HG03097 (cell line): ENCODE results near the gene ROGDI.

Experiments
- ATAC-seq: cut with Tn5 transposase; IDR thresholded peaks from one replicate; pipeline ENCODE4 v1.9.1; 2021; ENCODE audit not compliant: unreplicated experiment, low FRiP score

Gene ROGDI

DNA sequence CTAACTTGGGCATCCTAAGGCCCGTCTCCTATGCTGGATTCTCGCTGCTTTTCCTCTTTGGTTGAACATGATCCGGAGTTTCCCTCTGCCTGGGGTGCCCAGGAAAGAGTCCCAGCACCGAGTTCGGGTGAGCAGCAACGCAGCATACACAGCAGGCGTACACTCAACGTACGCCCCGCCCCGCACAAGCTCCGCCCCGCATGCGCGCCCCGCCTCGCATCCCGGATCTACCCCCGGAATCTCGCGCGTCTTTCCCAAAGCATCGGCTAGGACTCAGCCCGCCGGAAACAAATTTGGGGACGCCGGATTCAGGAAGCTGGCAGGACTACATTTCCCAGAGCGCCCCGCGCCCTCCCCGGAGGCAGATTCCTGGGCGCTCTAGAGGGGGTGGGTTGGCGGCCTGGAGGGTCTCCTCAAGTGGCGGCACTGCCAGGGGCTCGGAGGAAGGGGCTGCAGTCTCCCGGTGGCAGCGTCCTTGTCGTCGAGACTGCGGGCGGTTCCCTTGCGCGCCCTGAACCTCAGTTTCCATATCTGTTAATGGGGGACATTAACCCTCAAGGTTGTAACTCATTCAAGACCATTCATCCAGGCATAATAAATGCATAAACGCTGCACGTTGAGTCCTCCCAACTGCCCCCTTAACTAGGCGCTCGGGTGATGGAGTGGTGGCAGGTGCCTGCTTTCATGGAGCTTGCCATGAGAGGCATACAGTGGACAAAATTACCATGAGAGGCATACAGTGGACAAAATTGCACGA is 33.7 kb downstream of the ROGDI start:
- peak; percentile 57 for ATAC-seq

DNA sequence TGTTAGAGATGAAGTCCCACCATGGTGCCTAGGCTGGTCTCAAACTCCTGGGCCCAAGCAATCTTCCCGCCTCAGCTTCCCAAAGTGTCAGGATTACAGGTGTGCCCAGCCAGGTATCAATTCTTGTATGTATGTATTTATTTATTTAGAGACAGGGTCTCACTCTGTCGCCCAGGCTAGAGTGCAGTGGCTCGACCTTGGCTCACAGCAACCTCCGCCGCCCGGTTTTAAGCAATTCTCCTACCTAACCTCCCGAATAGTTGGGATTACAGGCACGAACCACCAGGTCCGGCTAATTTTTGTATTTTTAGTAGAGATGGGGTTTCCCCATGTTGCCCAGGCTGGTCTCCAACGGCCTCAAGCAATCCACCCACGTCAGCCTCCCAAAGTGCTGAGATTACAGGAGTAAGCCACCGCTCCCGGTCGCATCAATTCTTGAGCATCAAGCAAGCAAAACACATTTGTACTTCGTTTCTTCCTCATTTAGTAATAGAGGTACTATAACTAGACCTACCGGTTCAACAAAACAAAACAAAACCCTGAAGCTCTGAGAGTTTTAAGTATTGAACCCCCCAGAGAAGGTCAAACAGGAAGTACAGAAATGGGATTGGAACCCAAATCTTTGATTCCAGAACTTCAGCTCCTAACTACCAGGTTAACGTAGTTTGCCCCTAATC is 34.4 kb downstream of the ROGDI start:
- peak; percentile 1 for ATAC-seq

DNA sequence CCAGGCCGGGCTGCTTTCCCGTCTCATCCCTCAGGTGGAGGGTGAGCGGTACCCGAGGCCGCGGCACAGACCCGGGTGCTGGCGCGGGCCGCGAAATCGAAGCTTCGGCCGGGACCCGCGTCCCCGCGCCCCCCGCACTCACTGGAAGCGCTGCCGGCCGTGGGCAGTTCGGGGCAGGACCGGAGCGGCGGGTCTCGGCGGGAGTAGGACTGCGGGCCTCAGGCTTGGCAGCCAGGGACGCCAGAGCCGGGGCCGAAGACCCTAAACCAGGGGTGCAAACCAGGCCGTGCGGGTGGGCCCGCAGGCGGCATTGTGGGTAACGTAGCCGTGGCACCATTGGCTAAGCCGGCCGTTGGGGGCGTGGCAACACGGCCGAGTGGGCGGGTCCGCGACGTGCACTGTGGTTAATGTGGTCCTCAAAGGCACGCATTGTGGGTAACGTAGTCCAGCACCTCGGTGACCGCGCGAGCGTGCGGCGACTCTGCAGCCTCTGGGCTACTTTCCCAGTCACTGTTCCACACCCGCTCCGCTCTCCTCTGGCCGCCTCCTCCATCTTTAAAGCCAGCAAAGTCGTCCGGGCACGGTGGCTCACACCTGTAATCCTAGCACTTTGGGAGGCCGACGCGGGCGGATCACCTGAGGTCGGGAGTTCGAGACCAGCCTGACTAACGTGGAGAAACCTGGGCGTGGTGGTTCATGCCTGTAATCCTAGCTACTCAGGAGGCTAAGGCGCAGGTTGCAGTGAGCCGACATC is 35.4 kb downstream of the ROGDI start, which contains the start of gene ZNF500:
TSS of gene ZNF500 (minus strand) at position 288 of the 754 bp plus-strand sequence. CDS start 1,184 bp downstream, outside the sequence.
- ATAC-seq = peak; percentile 79

DNA sequence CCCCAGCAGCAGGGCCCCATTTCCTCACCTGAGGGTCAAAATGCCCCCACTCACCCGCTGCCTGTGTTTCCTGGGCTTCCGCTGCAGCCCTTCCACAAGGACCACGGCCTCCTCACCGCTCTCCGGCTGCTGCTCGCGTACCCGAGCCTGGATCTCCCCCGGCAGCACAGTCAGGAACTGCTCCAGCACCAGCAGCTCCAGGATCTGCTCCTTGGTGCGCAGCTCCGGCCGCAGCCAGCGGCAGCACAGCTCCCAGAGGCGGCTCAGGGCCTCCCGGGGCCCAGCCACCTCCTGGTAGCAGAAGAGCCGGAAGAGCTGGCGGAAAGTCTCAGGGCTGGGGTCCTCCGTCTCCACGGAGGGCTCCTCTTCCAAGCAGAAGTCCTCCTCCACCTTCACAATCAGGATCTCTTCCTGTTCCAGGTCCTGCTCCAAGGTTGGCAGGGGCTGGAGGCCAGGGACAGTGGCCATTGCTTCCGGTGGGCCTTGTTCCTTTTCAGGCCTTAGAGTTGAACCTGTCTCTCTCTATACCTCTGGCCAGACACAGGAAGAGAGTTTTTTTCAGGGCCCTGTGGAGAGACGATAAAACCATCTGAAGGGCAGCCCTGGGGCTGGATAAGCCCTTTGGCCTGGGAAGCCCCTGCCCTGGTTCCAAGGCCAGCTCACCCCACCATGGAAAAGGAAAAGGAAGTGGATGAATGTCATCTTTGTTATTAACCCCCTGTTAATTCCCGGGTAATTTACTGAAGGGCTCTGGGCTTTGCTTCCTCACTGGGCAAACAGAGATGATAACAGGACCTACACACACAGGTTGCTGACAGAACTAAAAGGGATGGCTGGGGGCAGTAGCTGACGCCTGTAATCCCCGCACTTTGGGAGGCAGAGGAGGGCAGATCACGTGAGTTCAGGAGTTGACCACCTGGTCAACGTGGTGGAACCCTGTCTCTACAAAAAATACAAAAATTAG is 36.6 kb downstream of the ROGDI start:
- ATAC-seq = no peak

DNA sequence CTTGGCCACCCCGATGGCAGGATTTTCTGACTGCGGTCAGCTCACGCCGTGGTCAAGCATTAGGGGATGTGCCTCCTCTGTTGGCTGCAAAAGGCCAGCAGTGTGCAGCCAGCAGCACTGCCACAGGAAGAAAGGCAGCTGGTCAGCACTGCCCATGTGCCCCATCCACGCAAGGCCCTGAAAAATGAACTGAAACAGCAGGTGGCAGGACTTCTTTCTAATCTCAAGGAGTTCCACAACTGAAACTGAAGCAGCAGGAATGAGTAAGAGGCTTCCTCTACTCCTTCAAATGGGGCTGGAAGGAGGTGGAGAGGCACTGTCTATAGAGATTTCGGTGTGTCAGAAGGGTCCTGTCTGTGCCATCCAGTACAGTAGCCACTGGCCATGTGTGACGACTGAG is 38.6 kb downstream of the ROGDI start:
- ATAC-seq = no peak

DNA sequence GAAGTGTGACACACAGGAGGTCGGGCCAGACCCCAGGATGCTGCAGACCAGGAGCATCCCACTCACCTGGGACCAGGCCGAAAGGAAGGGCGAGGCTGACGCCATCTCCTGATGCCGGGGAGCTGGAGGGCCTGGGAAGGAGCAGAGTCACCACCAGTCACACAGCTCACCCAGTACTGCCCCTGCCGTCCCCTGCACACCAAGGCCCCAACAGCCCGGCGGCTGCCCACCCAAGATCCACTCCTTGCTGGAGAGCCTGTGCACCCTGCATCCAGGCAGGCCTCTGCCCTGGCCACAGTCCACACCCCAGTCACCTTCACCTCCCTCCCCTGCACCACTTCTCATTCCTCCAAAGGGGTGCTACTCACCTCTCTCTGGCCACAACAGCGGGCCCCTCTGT is 40.2 kb downstream of the ROGDI start:
- ATAC-seq = no peak

DNA sequence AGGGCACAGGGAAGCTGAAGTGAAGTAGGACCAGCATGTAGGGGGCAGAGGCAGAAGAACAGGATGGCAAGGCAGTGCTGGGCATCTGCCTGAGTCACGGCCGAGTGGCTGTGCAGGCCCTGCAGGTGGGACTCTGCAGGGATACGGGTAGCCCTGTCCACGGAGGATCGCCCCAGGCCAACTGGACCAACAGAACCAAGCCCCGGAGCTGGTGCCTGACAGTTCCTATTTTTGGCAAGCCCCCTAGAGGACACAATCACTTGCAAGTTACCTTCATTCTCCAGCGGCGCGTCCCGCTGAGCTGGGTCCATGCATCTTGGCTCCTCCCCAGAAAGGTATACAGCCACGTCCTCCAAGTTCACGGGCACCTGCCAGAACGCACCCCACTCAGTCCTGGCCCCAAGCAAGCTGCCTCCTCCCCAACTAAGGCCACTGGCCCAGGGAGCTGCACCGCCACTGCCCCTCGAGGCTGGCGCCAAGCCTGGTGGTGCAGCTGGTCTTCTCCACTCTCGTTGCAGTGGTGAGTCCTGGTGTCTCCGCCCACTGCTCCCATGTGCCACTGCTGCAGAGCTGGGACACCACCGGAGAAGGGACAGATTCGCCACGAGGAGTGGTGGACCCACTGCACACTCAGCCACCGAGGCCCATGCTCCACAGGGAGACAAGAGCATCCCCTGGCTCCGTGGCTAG is 42.1 kb downstream of the ROGDI start:
- ATAC-seq = no peak

DNA sequence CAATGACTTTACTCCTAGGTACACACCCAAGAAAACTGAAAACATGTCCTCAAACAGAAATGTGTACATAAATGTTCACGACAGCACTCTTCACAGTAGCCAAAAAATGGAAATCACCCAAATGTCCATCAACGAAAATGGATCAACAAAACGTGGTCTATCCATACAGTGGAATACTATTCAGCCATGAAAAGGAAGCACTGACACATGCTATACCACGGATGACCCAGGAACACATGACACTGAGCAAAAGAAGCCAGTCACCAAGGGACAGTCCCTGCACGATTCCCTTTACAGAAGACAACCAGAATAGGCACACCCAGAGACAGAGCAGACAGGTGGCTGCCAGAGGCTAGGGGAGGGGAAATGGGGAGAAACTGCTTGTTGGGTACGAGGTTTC is 46.7 kb downstream of the ROGDI start:
- no peak for ATAC-seq

DNA sequence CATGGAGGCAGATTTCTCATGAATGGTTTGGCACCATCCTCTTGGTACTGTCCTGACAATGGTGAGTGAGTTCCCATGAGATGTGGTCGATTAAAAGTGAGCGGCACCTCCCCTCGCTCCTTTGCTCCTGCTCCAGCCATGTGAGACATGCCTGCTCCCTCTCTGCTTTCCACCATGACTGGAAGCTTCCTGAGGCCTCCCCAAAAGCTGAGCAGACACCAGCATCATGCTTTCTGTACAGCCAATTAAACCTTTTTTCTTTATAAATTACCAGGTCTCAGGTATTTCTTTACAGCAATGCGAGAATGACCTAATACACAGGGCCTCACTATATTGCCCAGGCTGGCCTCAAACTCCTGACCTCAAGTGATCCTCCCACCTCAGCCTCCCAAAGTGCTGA is 47.6 kb downstream of the ROGDI start:
- no peak for ATAC-seq

DNA sequence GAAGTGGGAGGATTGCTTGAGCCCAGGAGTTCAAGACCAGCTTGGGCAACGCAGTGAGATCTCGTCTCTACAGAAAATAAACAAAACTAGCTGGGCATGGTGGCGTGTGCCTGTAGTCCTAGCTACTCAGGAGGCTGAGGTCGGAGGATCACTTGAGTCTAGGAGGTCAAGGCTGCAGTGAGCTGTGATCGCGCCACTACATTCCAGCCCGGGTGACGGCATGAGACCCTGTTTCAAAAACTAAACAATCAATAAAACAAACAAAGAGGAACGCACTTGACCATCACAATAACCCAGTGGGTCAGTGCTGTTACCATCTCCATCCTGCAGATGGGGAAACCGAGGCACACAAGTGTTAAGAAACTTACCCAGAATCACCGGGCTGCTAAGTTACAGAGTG is 49.2 kb downstream of the ROGDI start:
- no peak for ATAC-seq

DNA sequence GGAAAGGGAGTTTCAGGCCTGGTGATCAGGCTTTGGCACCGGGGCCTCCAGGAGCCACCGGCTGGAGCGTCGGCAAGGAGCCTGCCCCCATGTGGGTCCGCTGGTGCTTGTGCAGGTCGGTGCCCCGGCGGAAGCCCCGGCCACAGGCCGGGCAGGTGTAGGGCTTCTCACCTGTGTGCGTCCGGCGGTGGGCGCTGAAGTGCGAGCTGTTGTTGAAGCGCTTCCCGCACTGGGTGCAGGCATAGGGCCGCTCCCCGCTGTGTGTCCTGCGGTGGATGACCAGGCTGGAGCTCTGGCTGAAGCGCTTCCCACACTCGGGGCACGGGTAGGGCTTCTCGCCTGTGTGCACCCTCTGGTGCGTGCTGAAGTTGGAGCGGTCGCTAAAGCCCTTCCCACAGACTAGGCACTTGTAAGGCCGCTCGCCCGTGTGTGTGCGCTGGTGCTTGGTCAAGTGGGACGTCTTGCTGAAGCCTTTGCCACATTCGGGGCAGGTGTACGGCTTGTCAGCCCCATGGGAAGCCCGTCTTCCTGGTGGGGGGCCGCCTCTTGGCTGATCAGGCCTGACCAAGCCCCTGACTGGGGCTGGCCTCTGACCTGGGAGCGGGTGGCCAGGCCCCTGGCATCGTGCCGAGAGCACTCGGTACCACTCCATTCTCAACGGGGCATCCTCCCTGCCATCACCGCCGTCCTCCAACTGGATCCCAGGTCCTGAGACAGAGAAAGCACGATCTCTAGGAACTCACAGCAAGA is 49.9 kb downstream of the ROGDI start:
- ATAC-seq = no peak

DNA sequence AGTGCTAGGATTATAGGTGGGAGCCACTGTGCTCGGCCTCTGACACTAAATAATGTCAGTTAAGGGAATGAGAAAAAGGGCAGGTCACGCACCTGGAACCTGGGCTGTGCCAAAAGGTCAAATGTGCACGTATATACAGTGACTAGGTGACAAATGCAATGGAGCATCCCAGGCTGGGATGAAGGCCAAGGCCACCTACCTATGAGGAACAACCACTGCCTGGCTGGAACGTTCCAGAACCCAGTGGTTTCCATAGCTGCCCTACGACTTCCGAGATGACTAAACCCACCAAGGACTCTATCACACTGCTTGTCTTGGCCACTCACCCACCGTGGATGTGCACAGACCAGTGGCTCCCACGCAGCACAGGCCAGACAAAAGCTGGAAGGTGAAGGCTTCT is 51.5 kb downstream of the ROGDI start:
- no peak for ATAC-seq

DNA sequence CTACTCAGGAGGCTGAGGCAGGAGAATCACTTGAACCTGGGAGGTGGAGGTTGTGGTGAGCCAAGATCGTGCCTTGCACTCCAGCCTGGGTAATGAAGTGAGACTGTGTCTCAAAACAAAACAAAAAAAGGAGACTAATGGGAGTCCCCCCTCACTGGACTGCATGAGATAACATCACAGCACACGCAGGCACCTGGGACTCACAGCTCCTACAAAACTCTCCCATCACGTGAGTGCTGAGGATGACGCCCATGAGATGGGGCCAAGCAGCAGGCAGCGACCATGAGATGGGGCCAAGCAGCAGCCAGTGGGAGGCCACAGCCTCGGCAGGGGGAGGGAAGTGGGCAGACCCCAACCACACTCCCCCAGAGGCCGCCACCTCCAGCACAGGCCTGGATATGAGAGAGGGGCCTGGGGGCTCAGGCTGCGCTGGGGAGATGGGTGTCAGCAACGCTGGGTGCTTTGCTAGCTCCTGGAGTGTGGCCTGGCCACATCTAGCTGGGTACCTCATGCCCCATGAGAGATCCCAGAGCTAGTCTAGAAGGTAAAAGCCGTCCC is 52.7 kb downstream of the ROGDI start:
- no peak for ATAC-seq

DNA sequence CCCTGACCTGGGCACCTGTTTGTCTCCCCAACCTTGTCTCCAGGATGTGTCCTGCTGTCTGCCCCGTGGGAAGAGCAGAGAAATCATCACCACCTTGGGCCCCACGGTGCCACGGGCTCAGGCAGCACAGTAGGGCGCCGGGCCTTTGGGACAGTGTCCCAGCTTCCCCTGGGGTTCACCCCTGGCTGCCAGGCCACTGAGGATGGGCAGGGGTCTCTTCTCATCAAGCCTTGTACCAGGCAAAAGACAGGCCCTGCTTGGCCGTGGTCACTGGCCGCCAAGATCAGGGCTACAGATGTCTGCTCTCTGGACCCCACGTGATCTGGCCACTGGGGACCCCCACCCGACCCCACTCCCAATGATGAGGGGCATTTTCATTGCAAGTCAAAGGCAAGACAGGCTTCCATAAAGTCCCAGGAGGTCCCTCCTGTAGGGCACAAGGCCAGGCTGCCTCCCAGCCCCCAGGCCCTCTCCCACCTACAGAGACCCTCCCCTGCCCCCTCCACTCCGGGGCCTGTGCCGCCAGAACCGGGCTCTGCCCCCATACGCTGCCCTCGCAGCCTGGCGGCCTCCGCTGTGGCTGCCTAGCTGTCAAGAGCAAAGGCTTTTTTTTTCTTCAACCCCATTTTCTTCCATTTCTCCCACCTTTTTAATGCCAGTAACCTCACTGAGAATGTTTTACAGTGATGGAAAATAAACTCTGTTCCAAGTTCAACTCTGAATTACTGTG is 53.6 kb downstream of the ROGDI start:
- ATAC-seq = no peak

DNA sequence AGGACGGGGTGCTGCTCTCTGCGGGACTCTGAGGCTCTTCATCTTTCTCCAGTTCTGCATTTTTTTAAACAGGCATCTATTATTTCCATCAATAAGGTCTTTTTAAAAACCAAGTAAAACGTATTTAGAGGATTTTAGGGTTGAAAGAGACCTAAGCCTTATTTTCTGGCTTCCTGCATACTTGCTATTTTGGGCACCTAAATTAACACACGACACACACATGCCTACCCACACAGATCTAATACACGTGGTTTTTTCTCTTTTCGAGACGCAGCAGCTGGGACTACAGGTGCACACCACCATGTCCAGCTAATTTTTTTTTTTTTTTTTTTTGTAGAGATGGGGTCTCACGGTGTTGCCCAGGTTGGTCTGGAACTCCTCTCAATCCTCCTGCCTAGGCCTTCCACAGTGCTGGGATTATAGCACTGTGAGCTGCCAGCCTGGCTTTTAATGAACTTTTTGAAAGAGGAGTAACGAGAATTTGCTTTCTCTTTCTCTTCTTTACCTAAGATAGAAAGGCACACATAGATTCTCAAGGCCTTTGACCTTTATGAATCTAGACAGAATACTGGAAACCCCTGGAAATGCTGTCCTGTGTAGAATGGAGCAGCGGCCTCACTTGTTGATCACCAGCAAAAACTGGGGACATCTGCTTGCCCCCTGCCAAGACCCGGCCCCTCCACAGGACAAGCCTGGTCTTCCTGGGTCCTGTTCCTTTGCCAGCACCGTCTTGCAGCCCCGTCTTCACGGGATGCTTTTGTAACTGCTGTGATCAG is 54.3 kb downstream of the ROGDI start:
- ATAC-seq = no peak

DNA sequence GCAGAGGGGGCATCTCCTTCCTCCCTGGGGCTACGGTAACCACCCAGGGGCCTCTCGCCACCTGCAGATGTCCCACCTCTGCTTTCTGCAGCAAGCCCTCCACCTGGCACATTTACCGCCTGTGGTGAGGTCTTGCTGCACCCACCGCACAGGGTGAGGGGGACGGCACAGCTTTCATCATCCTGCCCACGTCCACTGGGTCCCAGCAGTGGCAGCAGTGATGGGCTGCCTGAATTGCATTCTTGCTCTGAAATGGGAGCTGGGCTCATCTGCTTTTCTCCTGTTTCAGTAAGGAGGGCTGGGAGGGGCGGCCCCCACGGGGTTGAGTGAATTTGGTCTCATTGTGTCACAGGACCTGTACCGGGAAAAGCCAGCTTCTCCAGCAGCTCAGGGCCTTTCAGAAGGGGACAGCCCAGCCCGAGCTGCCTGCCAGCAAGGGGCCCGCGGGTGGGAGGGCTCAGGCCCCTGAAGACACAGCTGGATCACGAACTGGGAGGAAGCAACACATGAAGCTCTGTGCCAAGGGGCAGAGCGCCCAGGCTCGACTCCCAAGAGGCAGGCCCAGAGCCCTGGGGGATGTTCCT is 55.4 kb downstream of the ROGDI start:
- no peak for ATAC-seq
